Stimulated activated CD8-positive, alpha-beta memory T cell treated with anti-CD3 and anti-CD28 coated beads, Interleukin-4, amount 100 ng/mL, for 1 hour (primary cell): ENCODE results near the gene MIF.
"Not testable (repeated sequence)": the region's sequence is repeated elsewhere in the genome, so short reads cannot be mapped to it uniquely, and the experiment has no call there.

Experiments used
- DNase-seq, 2 donors: peaks; one replicate each; pipeline ENCODE4 v3.0.0-alpha.2; 2020; ENCODE audit warnings: low read depth in 2 of 2, low spot score in 1 of 2

Gene MIF

DNA sequence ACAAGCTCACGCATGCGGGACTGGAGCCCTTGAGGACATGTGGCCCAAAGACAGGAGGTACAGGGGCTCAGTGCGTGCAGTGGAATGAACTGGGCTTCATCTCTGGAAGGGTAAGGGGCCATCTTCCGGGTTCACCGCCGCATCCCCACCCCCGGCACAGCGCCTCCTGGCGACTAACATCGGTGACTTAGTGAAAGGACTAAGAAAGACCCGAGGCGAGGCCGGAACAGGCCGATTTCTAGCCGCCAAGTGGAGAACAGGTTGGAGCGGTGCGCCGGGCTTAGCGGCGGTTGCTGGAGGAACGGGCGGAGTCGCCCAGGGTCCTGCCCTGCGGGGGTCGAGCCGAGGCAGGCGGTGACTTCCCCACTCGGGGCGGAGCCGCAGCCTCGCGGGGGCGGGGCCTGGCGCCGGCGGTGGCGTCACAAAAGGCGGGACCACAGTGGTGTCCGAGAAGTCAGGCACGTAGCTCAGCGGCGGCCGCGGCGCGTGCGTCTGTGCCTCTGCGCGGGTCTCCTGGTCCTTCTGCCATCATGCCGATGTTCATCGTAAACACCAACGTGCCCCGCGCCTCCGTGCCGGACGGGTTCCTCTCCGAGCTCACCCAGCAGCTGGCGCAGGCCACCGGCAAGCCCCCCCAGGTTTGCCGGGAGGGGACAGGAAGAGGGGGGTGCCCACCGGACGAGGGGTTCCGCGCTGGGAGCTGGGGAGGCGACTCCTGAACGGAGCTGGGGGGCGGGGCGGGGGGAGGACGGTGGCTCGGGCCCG is at the start of gene MIF:
MIF (plus strand) TSS at position 439 of the 765 bp plus-strand sequence; CDS start at position 531, 92 bp downstream.
- peak; percentile 88 to 90 for DNase-seq

DNA sequence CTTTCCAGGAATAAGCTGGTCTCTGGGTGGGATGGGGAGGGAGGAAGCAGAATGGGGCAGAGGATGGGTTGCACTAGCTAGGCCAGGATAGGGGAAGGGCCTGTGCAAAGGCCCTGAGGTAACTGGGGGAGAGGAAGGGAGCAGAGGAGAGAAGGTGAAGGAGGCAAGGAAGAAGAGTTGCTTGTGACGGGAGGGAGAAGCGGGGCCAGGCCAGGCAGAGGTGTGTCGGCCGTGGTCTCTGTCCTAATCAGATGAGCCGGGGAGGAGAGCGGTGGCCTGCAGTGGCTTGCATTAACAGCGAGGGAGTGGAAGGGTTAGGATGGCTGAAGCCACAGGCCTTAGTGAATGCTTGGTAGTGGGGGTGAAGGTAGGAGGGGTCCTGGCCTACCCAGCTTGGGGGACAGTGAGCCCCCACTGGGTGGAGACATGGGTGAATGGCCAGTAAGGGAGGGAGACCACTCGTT is 49.4 kb upstream of the MIF start:
- no peak for DNase-seq

DNA sequence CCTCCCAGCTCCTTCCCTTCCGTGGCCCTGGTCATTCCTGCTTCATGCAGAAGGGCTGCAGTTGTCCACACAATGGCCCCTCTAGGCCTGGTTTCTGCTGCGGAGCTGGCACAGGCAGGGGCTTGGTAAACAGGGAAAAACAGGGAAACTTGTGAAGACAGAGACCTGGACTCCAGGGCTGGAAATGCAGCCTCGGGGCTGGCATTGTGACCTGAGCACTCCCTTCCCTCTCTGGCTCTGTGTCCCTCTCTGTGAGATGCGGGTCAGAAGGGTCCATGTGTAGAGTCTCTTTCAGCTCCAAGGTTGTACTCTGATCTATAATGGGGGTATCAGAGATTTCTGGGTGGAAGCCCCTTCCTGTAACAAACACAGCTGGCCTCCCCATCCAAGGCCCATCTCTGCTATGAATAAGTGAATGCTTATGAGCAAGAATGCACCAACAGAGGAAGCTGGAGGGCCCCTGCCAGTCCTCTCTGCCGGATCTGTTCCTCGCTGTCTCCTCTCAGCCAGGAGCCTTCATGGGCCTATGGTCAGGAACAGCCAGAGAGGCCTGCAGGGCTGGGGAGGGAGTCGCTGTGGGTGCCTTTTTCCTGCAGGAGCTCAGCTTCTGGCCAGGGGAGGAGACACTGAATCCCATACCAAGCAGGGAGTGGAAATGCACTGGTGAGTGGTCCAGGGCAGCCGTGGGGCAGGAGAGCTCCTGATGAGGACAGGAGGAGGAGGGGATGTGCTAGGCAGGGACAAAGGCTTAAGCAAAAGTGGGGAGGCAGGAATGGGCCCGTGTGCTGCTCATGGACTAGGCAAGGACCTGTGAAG is 48.7 kb upstream of the MIF start:
- no peak for DNase-seq

DNA sequence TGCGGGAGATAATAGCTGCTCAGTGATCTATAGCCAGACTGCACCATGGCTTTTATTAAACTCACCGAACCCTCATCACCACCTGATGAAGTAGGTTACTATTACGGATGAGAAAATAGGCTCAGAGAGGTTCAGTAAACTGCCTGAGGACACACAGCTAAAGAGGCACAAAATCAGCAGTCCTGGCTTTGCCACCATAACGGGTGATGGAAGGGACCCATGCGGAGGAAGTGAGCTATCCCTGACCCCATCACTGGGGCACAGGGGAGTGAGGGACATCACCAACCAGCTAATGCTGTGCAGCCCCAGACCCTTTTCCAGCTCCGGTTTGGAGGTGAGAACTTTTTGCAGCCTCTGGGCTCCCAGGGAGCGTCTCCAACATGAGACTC is 48.1 kb upstream of the MIF start:
- DNase-seq: no peak

DNA sequence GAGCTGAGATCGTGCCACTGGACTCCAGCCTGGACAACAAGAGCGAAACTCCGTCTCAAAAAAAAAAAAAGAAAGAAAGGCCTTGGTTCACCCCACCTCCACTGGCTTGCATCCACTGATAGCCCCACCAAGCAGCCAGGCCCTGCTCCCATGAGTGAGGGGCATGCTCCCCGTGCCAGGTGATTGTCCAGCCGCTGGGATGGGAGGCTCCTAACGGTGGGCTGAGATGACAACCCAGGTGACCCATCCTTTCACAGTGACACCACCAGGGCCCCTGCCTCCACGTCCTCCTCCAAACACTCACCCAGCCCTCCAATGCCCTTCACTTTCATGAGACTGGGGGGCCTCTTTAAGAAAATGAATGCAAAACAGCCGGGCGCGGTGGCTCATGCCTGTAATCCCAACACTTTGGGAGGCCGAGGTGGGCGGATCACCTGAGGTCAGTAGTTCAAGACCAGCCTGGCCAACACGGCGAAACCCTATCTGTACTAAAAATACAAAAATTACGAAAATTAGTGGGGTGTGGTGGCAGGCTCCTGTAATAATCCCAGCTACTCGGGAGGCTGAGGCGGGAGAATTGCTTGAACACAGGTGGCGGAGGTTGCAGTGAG is 46.8 kb upstream of the MIF start:
- no peak for DNase-seq

DNA sequence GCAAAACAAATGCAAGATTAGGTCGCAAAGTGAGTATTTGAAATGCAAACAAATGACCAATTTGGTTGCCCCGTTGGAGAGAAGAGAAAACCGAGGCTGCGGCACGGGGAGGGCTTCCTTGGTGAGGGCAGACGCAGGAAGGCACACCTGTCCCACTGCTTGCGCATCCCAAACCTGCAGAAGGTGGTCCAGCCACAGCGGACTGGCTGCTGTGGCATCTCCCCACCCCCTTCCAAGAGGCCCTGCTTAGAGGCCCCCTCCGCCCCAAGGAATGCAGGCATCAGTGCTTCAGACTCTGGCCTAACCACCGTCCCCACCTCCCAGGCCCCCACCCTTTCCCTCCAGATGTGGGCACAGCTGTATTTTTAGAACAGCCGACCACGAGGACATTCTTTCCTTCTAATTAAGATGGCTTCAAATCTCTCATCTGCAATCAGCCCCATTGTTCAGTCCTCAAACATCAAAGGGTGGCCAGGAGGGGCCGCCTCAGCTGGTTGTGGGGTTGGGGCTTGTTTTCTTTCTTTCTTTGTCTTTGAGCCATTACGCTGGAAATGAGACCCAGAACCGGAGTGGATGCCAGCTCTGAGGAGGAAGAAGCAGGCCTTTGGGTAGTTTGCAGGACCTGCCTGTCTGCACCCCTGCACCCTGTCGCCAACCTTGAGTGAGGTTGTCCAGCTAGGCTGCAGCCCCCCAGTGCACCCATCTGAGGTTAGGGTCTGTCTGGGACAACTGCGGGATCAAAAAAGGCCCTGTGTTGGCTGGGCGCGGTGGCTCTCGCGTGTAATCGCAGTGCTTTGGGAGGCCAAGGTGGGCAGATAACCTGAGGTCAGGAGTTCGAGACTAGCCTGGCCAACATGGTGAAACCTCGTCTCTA is 46.0 kb upstream of the MIF start:
- DNase-seq: no peak

DNA sequence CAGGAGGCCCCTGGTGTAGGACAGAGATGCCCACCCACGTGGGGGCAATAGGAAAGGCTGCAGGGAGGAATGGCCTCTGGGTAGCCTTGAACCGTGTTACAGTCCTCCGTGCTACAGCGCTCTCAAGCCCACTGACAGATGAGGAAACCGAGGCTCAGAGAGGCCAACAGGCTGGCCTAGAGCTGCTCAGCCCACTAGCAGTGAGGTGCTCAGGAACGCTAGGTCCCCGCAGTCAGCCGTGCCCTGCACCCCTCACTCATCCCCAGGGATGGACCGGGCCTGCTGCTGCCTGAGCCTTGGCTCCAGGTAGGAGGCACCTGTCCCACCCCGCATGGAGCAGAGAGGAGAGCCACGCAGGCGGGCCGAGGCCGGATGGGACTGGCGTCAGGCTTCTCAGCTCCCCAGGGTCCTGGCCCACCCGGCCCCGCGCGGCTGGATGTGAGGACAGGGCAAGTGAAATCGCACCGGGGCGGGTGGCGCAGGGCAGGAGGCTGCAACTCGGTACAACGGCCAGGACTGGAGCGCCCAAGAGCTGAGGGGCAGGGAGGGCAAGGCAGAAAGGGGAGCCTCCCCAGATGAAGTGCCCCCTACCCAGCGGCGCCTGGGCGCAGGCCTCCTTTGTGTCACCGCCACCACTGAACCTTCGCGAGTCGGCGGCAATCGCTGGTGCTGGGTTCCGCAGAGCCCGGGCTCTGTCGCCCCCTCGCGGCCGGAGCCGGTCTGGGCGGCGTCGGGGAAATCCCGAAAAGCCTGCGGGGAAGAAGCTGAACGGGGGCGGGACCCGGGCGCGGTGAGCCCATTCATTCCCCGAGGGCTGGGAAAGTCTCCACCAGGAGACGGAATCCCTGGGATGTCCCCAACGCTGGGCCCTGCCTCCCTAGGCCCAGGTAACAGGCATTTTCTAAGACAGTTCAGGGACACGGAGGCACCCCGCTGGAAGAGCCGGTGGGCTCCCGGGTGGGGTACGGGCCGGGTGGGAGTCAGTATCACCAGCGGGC is 44.9 kb upstream of the MIF start:
- peak; percentile 67 to 73 for DNase-seq

DNA sequence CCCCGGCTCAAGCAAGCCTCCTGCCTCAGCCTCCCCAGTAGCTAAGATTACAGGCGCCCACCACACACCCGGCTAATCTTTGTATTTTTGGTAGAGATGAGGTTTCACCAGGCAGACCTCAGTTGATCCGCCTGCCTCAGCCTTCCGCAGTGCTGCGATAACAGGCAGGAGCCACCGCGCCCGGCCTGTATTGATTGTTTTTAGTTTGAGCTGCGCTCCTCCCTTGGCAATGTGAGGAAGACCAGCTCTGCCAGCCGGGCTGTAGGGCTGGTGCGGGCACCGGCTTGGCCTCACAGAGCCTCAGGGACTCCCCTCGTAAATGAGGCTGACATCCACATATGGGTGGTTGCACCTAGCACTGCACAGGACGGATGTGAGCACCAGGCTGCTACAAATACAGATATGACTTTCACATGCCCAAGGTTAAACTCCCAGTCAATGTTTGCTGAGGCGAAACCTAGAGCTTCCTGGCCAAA is 44.0 kb upstream of the MIF start:
- no peak for DNase-seq

DNA sequence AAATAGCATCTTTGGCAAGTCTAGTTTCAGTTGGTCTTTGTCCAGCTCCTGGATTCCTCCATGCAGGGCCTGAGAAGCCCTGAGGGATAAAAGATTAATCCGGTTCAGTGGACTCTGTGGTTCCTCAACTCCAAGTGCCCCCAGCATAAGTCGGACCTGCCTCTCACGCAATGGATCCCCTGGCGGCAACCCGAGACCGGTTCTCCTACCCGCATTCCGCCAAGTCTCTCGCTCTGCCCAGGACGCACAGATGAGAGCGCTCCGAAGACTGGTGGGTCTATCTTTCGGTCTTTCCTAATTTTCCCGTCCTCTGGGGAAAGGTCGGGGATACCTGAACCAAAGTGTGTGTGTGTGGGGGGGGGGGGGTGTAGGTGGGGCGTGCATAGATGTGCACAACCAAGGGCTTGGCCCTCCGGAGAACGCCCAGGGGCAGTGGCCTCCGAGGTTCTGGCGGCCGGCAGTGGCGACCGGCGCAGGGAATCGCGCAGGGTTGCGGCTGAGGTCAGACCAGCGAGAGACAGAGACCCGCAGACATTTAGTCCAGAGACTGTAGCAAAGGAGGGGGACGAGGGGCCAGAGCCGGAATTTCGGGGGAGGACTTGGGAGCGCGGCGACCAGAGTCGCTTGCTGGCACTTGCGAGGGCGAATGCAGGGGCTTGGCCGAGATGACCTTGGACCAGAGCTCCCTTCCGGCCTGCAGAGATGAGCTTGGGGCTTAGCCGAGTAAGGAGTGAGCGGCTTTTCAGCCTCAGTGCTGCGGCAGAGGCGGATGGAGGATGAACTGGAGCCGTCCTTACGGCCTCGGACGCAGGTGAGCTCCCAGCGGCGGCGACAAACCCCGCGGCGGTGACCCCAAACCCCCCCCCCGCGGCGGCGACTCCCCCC is 37.2 kb upstream of the MIF start:
- DNase-seq: no peak

DNA sequence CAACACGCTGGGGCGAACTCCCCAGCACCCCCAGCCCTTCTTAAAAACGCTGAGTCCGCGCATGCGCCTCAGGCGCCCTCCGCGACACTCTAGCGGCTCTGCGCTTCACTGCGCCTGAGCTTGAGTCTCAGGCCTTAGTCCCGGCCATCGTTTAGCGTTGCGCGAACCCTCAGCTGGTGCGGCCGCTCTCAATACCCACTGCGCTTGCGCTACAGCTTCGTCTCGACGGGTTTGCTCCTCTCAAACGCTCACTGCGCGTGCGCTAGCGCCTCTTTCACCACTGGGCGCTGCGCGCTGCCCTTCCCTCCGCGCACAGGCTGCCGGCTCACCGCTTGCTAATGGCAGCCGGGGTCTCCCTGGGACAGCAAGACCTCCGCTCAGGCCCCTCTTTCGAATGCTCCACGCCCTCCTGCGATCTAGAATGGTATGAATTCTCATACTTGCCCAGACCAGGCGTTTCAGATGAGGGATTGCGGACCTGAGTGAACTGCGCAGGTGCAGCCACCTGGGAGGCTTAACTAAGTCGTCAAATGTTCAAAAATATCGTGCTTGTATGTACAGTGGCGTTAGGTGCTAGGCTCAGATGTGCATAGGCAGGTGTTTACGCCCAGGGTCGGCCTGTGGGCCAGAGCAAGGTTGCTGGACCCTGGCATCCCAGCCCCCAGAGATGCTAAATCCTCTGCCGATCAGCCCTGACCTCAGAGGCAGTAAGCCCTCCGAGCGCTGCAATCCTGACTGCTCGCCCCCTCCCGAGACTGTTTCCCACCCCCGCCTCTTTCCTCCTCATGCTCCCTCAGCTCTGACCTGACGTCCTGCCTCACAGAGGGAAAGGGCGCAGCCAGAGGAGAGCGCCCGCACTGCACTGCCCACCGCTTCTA is 36.3 kb upstream of the MIF start, which contains the start of gene SLC2A11:
SLC2A11 (plus strand) TSS at position 270 of the 878 bp plus-strand sequence; CDS start at position 395, 125 bp downstream.
- DNase-seq: peak; percentile 81 to 88

DNA sequence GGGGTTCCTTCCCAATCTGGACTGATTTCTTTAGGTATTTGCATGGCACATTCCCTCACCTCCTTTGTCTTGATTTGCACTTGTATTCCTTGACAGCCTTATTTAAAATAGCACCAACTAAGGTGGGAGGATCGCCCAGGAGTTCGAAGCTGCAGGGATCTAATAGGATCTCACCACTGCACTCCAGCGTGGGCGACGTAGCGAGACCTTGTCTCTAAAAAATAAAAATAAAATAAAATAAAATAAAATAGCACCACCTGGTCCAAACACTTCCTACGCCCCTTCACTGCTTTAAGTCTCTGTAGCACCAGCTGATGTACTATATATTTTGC is 35.7 kb upstream of the MIF start:
- no peak for DNase-seq

DNA sequence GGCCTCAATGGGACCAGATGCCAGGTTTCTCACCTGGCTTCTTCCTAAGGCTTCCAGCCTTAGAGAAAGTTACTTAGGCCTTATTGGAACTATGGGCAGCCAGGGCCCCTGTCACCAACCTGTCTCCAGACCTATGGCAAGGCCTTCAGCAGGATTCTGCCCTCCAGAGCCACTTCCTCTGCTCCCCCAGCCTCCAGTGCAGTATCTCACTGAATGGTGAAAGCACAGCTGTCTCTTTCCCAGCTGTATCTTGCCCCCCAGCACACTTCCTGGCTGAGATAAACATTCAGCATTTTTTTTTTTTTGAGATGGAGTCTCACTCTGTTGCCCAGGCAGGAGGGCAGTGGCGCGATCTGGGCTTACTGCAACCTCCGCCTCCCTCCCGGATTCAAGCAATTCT is 35.0 kb upstream of the MIF start:
- no peak for DNase-seq

DNA sequence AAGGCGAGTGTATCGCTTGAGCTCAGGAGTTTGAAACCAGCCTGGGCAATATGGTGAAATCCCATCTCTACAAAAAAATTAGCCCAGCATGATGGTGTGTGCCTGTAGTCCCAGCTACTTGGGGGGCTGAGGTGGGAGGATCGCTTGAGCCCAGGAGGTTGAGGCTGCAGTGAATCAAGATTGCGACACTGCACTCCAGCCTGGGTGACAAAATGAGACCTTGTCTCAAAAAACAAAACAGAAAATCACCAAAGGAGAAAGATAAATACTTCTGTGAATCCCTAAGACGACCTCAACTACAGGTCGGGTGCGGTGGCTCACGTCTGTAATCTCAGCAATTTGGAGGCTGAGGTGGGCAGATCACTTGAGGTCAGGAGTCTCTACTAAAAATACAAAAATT is 34.0 kb upstream of the MIF start:
- DNase-seq: not testable (repeated sequence)

DNA sequence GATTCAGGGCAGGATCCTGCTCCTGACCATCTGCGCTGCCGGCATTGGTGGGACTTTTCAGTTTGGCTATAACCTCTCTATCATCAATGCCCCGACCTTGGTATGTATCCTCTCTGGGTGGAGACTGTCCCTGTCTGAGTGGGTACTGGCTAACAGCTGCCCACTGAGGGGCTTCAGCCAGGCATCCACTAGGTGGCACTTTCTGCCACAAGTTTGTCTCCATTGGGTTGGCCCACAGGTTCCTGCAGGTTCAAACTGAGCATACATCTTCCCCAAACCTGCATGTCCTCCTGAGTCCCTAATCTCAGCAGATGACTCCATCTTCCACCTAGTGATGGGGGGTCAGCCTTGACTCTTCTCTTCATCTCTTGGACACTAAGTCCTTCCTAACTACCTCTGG is 32.1 kb upstream of the MIF start:
- DNase-seq: no peak

DNA sequence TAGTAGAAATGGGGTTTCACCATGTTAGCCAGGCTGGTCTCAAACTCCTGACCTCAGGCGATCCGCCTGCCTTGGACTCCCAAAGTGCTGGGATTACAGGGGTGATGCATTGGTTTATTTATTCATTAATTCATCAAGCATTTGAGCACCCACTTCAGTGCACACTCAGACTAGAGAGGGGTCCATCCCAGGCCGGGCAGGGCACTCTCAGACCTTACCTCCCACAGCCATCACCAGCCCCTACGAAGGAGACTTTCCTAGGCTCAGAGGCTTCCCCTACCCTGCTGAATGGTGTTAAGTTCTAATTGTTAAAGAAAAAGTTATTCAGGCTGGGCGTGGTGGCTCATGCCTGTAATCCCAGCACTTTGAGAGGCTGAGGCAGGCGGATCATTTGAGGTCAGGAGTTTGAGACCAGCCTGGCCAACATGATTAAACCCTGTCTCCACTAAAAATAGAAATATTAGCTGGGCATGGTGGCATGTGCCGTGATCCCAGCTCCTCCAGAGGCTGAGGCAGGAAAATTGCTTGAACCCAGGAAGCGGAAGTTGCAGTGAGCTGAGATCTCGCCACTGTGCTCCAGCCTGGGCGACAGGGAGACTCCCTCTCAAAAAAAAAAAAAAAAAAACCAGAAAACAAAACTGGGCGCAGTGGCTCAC is 29.6 kb upstream of the MIF start:
- not testable (repeated sequence) for DNase-seq

DNA sequence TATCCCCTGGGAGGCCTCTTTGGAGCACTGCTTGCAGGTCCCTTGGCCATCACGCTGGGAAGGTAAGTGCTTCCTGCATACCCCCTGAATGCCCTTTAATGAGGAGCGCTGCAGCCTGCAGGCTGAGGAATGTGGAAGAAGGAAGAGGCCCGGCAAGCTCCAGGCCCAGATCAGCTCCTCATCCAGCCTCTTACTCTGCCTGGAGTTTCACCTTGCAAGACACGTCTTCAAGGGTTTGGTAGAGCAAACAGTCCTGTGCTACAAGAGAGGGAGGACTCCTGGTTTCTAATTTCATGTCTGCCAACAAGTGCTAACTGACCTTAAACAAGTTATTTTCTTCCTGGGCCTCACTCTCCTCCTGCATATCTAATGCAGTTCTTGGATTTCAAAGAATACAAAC is 25.6 kb upstream of the MIF start:
- no peak for DNase-seq

DNA sequence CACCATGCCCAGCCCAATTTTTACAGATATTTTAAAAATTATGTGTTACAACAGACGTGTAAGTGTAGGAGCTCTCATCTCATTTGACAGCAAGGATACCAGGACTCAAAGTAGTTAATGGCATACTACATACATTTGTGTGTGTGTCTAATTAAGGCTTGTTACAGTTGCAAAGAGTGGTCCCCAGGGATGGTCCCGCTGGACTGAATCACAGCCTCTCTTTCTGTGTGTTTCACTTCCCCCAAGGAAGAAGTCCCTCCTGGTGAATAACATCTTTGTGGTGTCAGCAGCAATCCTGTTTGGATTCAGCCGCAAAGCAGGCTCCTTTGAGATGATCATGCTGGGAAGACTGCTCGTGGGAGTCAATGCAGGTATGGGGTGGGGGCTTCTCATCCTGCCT is 19.3 kb upstream of the MIF start:
- DNase-seq: no peak
